HepG2 (cell line): Measurements from ENCODE around the gene PKP3.

Experiments used
- CTCF ChIP-seq: sonication (generic); formaldehyde crosslinking; IDR thresholded peaks from 2 replicates; pipeline ENCODE4 v1.5.0; 2020; ENCODE audit warnings: mild to moderate bottlenecking, missing genetic modification reagents, moderate library complexity
- EHMT2 ChIP-seq: fragments of 200-600 bp; sonication (generic); IDR thresholded peaks from 2 replicates; pipeline ENCODE4 v1.7.0; 2017; ENCODE audit warnings: antibody characterized with exemption, low read depth, low read length, borderline replicate concordance
- JUN ChIP-seq: sonication (generic); formaldehyde crosslinking; IDR thresholded peaks from 2 replicates; pipeline ENCODE4 v1.4.0; 2020; ENCODE audit warnings: mild to moderate bottlenecking, missing genetic modification reagents
- MEF2D ChIP-seq: sonication (generic); formaldehyde crosslinking; IDR thresholded peaks from 2 replicates; pipeline ENCODE4 v1.5.1; 2020; ENCODE audit warnings: mild to moderate bottlenecking, missing genetic modification reagents
- POLR2A ChIP-seq, 2 experiments: IDR thresholded peaks; 2 replicates each; pipeline ENCODE4 v1.6.1; 2011; ENCODE audit warnings: low read depth in 2 of 2, low read length in 2 of 2, mild to moderate bottlenecking in 1 of 2, moderate library complexity in 1 of 2; ENCODE audit not compliant: insufficient read depth in 1 of 2
- RFX5 ChIP-seq: IDR thresholded peaks from 2 replicates; pipeline ENCODE4 v1.6.1; 2011; ENCODE audit warnings: low read depth, low read length, improper control_type of control experiment
- SIN3A ChIP-seq: IDR thresholded peaks from 2 replicates; pipeline ENCODE4 v1.6.1; 2011; ENCODE audit warnings: low read depth, mild to moderate bottlenecking, control low read depth, low read length, borderline replicate concordance
- SP1 ChIP-seq, 2 experiments: fragments of 450-650 bp in 1 of 2; sonication (generic) in 1 of 2; formaldehyde crosslinking in 1 of 2; IDR thresholded peaks; 2 replicates each; pipeline versions ENCODE4 v1.4.0 to v1.6.1; 2016 to 2020; ENCODE audit warnings: missing genetic modification reagents in 1 of 2
- TEAD2 ChIP-seq: sonication (generic); formaldehyde crosslinking; IDR thresholded peaks from 2 replicates; pipeline ENCODE4 v1.9.0; 2021; ENCODE audit warnings: missing genetic modification reagents
- ZNF607 ChIP-seq: sonication (generic); formaldehyde crosslinking; IDR thresholded peaks from 2 replicates; pipeline ENCODE4 v1.5.1; 2020; ENCODE audit warnings: missing genetic modification reagents, mild to moderate bottlenecking, borderline replicate concordance

GRCh38 chr11:359181-359714 lies 34.8 kb upstream of the PKP3 start:
- TF ChIP-seq JUN: no peak
- TF ChIP-seq SIN3A: no peak
- TF ChIP-seq SP1 (IDR thresholded peaks at IDR 0.05): no peak
- no peak for TF ChIP-seq SP1 (CRISPR knock-in tag; IDR thresholded peaks at IDR 0.05)
- TF ChIP-seq TEAD2 (CRISPR knock-in tag): no peak
- no peak for TF ChIP-seq ZNF607 (CRISPR knock-in tag)
- no peak for TF ChIP-seq POLR2A (IDR thresholded peaks at IDR 0.05; ENCODE audit: insufficient read depth in 1 of 2, low read depth in 2 of 2, low read length in 2 of 2)
- TF ChIP-seq EHMT2: no peak
- TF ChIP-seq RFX5: no peak
- no peak for TF ChIP-seq MEF2D (CRISPR knock-in tag)
- TF ChIP-seq CTCF (CRISPR knock-in tag): no peak
